ENCODE results near the gene KMT2C.
A peak's percentile ranks its signal among the peaks of the same experiment; 100 is the strongest.
"Not testable (repeated sequence)": the region's sequence is repeated elsewhere in the genome, so short reads cannot be mapped to it uniquely, and the experiment has no call there.

Gene KMT2C

GRCh38 chr7:152399344-152399743, 36.5 kb downstream of the KMT2C start:
- DNase-seq: no peak

- no peak for DNase-seq
Observed at GRCh38 chr7:152395112-152395511, 40.7 kb downstream of the KMT2C start.

GRCh38 chr7:152394214-152394613, 41.6 kb downstream of the KMT2C start:
- not testable (repeated sequence) for DNase-seq

- DNase-seq: no peak
Observed at GRCh38 chr7:152392254-152392653, 43.5 kb downstream of the KMT2C start.

- not testable (repeated sequence) for DNase-seq
Observed at GRCh38 chr7:152386136-152386764, 49.6 kb downstream of the KMT2C start.

- DNase-seq: not testable (repeated sequence)
Observed at GRCh38 chr7:152384235-152385200, 51.3 kb downstream of the KMT2C start.

- no peak for DNase-seq
Observed at GRCh38 chr7:152383341-152384234, 52.2 kb downstream of the KMT2C start.

GRCh38 chr7:152382244-152382643, 53.6 kb downstream of the KMT2C start:
- DNase-seq: no peak

GRCh38 chr7:152380931-152381578, 54.7 kb downstream of the KMT2C start:
- not testable (repeated sequence) for DNase-seq

- DNase-seq: not testable (repeated sequence)
Observed at GRCh38 chr7:152378497-152378896, 57.3 kb downstream of the KMT2C start.

GRCh38 chr7:152376716-152377484, 58.9 kb downstream of the KMT2C start:
- not testable (repeated sequence) for DNase-seq

GRCh38 chr7:152370297-152370696, 65.5 kb downstream of the KMT2C start:
- DNase-seq: no peak

- peak in 1 of 2 experiments; percentile 49 for DNase-seq
Observed at GRCh38 chr7:152369518-152369917, 66.3 kb downstream of the KMT2C start.

- no peak for DNase-seq
Observed at GRCh38 chr7:152367170-152367569, 68.6 kb downstream of the KMT2C start.

GRCh38 chr7:152366662-152367061, 69.1 kb downstream of the KMT2C start:
- no peak for DNase-seq

GRCh38 chr7:152365982-152366603, 69.7 kb downstream of the KMT2C start:
- no peak for DNase-seq

GRCh38 chr7:152363798-152364197, 72.0 kb downstream of the KMT2C start:
- DNase-seq: no peak

GRCh38 chr7:152362128-152362926, 73.5 kb downstream of the KMT2C start:
- DNase-seq: no peak

GRCh38 chr7:152355474-152356057, 80.2 kb downstream of the KMT2C start:
- DNase-seq: no peak

- DNase-seq: no peak
Observed at GRCh38 chr7:152354061-152354460, 81.7 kb downstream of the KMT2C start.
